Mesothelial cell of epicardium (in vitro differentiated cells): ENCODE data around the gene TNFAIP8L1. TPM values are rescaled to one million over a fixed set of nuclear protein-coding genes. Genes with fewer than 3 reads are reported as not detected.

Source experiments
- DNase-seq, 2 experiments: peaks; one replicate each; pipeline ENCODE4 v3.0.0; 2021; ENCODE audit warnings: low spot score in 2 of 2; ENCODE audit not compliant: unreplicated experiment in 2 of 2
- H3K27ac Mint-ChIP-seq: 2 replicates; pipeline ENCODE4 v1.8.0; 2021; ENCODE audit warnings: mixed read lengths
- H3K27me3 Mint-ChIP-seq: 2 replicates; pipeline ENCODE4 v1.8.0; 2021; ENCODE audit warnings: low read depth, mixed read lengths
- H3K36me3 Mint-ChIP-seq: 2 replicates; pipeline ENCODE4 v1.8.0; 2021; ENCODE audit warnings: mixed read lengths
- H3K4me1 Mint-ChIP-seq: 2 replicates; pipeline ENCODE4 v1.8.0; 2021; ENCODE audit warnings: mixed read lengths
- H3K4me3 Mint-ChIP-seq: 2 replicates; pipeline ENCODE4 v1.8.0; 2021; ENCODE audit warnings: mild to moderate bottlenecking, moderate library complexity, mixed read lengths
- H3K9me3 Mint-ChIP-seq: 2 replicates; pipeline ENCODE4 v1.8.0; 2021; ENCODE audit warnings: mixed read lengths
- total RNA-seq: library from RNA; stranded (reverse); gene quantifications from 3 replicates; pipeline ENCODE4 v1.2.1, GENCODE V29; 2021
- TF ChIP-seq, protein P1 (sequence below): fragments of 200-600 bp; sonication (generic); IDR thresholded peaks from one replicate; pipeline ENCODE4 v1.5.0; 2021; ENCODE audit warnings: antibody characterized with exemption; ENCODE audit not compliant: unreplicated experiment

Gene TNFAIP8L1
- total RNA-seq, 1 donor from 2014 or later: 8.2 TPM

- H3K36me3 Mint-ChIP-seq: peaks cover 11% of the 10 kb centered on the region
- no peaks in the 10 kb centered on the region for H3K4me1 Mint-ChIP-seq
- H3K4me3 Mint-ChIP-seq: no peak overlapping the region
- TF ChIP-seq, protein P1, sequence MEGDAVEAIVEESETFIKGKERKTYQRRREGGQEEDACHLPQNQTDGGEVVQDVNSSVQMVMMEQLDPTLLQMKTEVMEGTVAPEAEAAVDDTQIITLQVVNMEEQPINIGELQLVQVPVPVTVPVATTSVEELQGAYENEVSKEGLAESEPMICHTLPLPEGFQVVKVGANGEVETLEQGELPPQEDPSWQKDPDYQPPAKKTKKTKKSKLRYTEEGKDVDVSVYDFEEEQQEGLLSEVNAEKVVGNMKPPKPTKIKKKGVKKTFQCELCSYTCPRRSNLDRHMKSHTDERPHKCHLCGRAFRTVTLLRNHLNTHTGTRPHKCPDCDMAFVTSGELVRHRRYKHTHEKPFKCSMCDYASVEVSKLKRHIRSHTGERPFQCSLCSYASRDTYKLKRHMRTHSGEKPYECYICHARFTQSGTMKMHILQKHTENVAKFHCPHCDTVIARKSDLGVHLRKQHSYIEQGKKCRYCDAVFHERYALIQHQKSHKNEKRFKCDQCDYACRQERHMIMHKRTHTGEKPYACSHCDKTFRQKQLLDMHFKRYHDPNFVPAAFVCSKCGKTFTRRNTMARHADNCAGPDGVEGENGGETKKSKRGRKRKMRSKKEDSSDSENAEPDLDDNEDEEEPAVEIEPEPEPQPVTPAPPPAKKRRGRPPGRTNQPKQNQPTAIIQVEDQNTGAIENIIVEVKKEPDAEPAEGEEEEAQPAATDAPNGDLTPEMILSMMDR: no peak
- no peaks in the 10 kb centered on the region for H3K9me3 Mint-ChIP-seq
- no peak for DNase-seq
- H3K27ac Mint-ChIP-seq: no peak overlapping the region
- no peaks in the 10 kb centered on the region for H3K27me3 Mint-ChIP-seq
Measured at GRCh38 chr19:4652075-4652474, 12.8 kb downstream of the TNFAIP8L1 start.

DNA sequence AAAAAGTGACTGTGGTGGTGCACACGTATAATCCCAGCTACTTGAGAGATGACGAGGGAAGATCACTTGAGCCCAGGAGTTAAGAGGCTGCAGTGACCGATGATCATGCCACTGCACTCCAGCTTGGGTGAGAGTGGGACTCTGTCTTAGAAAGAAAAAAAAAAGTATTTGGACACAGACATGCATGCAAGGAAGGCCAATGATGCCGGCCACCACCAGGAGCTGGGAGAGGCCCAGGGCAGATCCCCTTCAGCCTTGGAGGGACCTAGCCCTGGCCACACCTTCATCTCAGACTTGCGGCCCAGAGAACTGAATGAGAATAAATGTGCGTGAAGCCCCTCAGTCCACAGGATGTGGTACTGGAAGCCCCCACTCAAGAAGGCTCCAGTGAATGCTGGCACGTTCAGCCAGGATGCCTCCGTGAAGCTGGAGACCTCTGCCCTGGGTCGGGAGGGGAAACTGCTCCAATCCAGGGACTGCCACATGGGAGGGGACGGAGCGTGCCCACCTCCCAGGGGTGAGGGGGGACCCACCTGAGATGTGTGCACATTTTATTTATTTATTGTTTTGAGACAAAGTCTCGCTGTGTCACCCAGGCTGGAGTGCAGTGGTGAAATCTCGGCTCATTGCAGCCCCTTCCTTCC is 14.6 kb downstream of the TNFAIP8L1 start:
- H3K9me3 Mint-ChIP-seq: no peaks in the 10 kb centered on the region
- no peaks in the 10 kb centered on the region for H3K4me1 Mint-ChIP-seq
- H3K27me3 Mint-ChIP-seq: no peaks in the 10 kb centered on the region
- peaks cover 18% of the 10 kb centered on the region for H3K36me3 Mint-ChIP-seq
- no peak for DNase-seq
- H3K4me3 Mint-ChIP-seq: no peak overlapping the region
- TF ChIP-seq, protein P1: no peak
- no peak overlapping the region for H3K27ac Mint-ChIP-seq

DNA sequence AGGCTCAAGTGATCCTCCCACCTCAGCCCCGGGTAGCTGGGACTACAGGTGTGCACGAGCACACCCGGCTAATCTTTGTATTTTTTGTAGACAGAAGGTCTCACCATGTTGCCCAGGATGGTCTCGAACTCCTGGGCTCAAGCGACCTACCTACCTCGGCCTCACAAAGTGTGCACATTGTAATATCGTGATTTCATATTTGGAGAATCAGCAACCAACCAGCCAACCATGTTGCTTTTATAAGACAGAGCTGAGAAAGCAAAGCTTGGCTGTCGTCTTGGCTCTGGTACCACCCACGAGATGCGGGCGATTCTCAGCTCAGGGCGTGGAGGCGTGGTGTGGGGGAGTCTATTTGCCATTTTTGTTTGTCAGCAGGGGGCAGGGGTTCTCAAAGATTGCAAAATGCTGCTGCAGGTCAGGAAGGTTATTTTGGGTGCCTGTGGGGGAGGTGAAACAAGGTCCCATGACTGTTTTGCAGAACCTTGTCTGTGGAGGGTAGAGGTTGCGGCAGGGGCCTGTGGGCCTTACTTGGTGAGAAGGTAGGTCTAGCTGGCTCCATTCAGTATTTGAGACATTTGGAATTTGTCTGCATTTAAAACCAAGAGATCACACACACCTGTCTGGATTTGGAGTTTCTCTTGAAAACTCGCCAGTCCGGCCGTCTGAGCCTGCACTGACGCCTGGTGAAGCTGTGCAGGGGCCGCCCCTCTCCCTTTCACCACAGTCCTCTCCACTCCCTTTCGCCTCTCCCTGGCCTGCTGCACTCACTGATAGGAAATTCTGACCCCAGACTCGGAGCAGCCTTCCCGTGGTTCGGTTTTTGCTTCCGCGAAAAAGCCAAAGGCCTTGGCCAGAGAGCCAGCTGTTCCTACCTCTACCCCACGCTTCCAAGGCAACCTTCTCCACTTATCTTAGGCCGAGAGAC is 15.4 kb downstream of the TNFAIP8L1 start:
- no peaks in the 10 kb centered on the region for H3K4me1 Mint-ChIP-seq
- DNase-seq: no peak
- no peaks in the 10 kb centered on the region for H3K27me3 Mint-ChIP-seq
- H3K27ac Mint-ChIP-seq: no peak overlapping the region
- no peak overlapping the region for H3K4me3 Mint-ChIP-seq
- H3K36me3 Mint-ChIP-seq: peaks cover 21% of the 10 kb centered on the region
- no peaks in the 10 kb centered on the region for H3K9me3 Mint-ChIP-seq
- TF ChIP-seq, protein P1: no peak

DNA sequence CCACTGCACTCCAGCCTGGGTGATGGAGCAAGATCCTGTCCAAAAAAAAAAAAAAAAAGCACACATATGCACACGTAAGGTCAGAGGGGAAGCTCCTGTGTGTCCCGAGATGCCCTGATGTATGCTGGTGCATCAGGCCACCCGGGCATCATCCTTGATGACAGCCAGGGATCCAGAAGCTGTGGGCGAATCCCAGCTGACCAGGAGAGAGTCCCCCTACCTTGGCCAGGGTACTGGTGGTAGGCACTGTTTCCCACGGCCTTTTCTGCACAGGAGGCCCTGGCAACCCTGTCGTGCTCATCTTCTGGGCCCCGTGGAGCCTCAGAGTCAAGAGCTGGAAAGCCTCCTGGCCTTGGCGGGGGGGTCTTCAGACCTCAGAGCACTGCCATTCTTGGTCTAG is 16.8 kb downstream of the TNFAIP8L1 start:
- Mint-ChIP-seq H3K27me3 (no peaks in the 10 kb centered on the region), H3K4me1 (no peaks in the 10 kb centered on the region), H3K27ac (no peak overlapping the region), H3K4me3 (no peak overlapping the region), H3K9me3 (no peaks in the 10 kb centered on the region), H3K36me3 (peaks cover 28% of the 10 kb centered on the region)
- TF ChIP-seq, protein P1: no peak
- DNase-seq: no peak

DNA sequence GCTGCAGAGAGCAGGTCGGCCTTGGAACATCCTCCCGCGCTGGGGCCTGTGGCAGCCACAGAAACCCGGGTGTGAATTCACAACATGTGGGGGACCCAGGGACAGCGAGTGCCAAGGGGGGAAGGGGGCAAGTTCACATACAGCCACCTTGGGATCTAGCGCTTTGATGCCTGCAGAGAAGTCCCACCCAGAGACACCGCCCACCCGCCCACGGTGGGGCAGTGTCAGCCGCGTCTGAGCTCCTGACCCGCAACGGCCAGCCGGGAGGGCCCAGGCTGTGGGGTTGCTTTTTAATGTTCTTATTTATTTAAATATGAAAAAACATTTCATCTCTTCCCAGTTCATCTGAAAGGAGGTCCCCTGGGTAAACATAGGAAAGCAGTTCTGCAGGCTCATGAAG is 17.9 kb downstream of the TNFAIP8L1 start:
- Mint-ChIP-seq H3K4me3 (no peak overlapping the region), H3K27ac (no peak overlapping the region), H3K36me3 (peaks cover 32% of the 10 kb centered on the region), H3K27me3 (no peaks in the 10 kb centered on the region), H3K9me3 (no peaks in the 10 kb centered on the region), H3K4me1 (no peaks in the 10 kb centered on the region)
- no peak for DNase-seq
- TF ChIP-seq, protein P1: no peak
